Uterus (tissue), 2 donors: ENCODE measurements around the gene SLC8A1.

Experiments
- CTCF ChIP-seq, 4 experiments: fragments of 200-600 bp in 2 of 4; fragments of 450-650 bp in 2 of 4; sonication (generic) in 2 of 4; IDR thresholded peaks; one replicate each; pipeline ENCODE4 v1.5.1; 2016 to 2019; ENCODE audit warnings: antibody characterized with exemption in 4 of 4, mild to moderate bottlenecking in 2 of 4, moderate library complexity in 1 of 4
- POLR2A ChIP-seq, 2 donors: fragments of 450-650 bp; IDR thresholded peaks; one replicate each; pipeline ENCODE4 v1.6.1; 2016; ENCODE audit warnings: antibody characterized with exemption in 2 of 2, mild to moderate bottlenecking in 1 of 2, moderate library complexity in 1 of 2

- TF ChIP-seq CTCF (IDR thresholded peaks at IDR 0.05), result no peak
- no peak for TF ChIP-seq POLR2A (IDR thresholded peaks at IDR 0.05)
Measured at GRCh38 chr2:40097691-40098385, 354.1 kb downstream of the SLC8A1 start.
